NCI-H748 treated with DMSO at 0.1 percent for 48 hours (cell line): ENCODE results near the gene TREH.
"Not testable (repeated sequence)": the region's sequence is repeated elsewhere in the genome, so short reads cannot be mapped to it uniquely, and the experiment has no call there.

Experiments used
- DNase-seq: peaks from one replicate; lab custom pipeline; 2025; lab: John Stamatoyannopoulos, UW

TREH gene

GRCh38 chr11:118696673-118697226 lies 17.3 kb upstream of the TREH start:
- no peak for DNase-seq

DNA sequence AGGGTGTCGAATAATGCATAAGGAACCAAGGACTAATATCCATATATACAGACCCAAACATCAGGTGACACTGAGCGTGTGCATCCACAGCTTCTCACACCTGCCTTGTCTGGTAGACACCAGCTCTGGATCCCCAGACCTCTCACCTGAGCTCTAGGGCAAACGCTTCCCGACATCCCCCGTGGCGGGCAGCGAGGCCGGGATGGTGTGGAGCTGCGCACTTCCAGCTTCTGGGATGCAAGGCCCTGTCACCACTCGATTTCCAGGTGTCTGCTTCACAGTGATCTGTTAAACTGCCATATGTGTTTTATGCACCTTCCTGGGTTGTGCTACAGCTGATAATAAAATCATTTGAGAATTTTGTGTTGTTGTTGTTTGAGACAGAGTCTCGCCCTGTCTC lies 15.3 kb upstream of the TREH start:
- DNase-seq: no peak

GRCh38 chr11:118694185-118694584 lies 14.7 kb upstream of the TREH start:
- DNase-seq: no peak

DNA sequence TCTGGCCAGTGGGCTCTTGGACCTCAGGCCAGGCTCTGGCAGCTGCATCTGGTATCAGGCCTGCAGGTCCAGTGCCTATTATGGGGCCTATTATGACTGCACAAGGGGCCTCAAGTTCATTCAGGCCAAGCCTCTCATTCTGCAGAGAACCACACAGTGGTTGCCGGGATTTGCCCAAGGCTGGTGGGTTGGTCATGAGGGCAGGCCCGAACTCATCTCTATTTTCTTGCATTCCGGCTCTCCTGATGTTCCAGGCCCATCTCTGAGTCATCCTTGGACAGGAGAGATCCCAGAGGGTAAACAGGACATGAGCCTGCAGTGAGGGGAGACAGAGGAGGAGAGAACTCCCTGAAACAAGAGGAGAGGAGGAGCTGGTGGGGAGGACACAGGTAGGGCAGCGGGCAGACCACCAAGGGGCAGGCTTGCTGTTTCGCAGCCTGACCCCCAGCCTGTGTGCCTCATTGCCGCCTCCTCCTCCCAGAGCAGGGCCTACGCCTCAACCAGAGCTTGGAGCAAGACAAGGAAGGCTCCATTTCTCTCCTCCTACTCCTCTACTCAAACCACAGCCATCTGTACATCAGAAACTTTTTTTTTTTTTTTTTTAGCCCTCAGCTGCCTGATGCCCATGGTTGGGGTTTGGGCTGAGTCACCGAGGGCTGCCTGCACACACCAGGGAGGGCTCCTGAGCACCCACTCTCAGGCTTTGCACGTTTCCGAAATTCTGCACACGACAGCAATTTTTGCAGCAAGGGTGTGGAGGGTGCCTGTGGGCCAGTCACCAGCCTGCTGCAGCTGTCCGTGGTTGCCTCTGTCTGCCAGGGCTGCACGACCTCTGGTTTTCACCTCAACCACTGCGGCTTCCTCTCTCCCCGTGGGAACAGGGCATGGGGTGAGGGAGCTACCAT lies 12.7 kb upstream of the TREH start:
- no peak for DNase-seq

GRCh38 chr11:118690553-118691304 lies 11.3 kb upstream of the TREH start:
- DNase-seq: no peak

GRCh38 chr11:118689852-118690552 lies 10.6 kb upstream of the TREH start:
- DNase-seq: peak; percentile 53

DNA sequence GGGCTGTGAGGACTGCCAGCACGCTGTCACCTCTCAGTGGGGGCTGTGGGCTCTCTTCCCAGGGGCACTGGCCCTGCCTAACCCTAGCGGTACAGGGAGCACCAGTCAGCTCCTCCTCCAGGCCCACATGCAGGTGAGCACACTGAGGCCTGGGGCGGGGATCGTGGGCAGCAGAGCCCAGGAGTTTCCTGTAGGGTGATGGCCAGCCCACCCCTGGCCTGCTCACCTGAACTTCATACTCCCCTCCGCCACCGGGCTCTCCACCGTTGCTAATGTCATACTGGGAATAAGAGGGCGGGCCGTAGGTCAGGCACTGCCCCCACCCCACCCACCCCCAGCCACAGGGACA lies 10.0 kb upstream of the TREH start:
- DNase-seq: no peak

- DNase-seq: no peak
Observed at GRCh38 chr11:118688851-118689502, 9.5 kb upstream of the TREH start.

- DNase-seq: not testable (repeated sequence)
Observed at GRCh38 chr11:118688339-118688738, 8.9 kb upstream of the TREH start.

- no peak for DNase-seq
Observed at GRCh38 chr11:118687906-118688305, 8.5 kb upstream of the TREH start.

DNA sequence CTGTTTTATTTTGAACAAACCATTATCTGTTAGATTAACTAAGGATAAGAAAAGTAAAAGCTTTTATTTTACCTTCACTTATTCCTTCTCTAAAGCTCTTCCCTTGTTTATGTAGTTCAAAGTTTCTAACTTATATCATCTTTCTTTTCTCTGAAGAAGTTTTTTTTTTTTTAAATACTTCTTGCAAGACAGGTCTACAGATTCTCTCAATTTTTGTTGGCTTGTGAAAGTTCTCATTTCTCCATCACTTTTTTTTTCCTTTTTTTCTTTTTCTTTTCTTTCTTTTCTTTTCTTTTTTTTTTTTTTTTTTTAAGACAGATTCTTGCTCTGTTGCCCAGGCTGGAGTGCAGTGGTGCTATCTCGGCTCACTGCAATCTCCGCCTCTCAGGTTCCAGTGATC lies 4.7 kb upstream of the TREH start:
- no peak for DNase-seq

GRCh38 chr11:118682939-118683338 lies 3.5 kb upstream of the TREH start:
- DNase-seq: not testable (repeated sequence)

DNA sequence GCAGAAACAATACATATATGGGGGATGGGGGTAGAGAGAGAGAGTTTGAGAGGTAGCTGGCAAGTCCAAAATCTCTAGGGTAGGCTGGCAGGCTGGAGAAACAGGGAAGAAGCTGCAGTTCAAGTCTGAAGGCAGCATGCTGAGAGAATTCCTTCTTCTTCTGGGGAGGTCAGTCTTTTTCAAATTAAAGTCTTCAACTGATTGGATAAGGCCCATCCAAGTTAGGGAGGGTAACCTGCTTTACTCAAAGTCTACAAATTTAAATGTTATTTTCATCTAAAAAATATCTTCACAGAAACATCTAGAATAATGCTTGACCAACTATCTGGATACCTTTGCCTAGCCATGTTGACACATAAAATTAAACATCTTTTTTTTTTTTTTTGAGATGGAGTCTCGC lies 2.9 kb upstream of the TREH start:
- no peak for DNase-seq

DNA sequence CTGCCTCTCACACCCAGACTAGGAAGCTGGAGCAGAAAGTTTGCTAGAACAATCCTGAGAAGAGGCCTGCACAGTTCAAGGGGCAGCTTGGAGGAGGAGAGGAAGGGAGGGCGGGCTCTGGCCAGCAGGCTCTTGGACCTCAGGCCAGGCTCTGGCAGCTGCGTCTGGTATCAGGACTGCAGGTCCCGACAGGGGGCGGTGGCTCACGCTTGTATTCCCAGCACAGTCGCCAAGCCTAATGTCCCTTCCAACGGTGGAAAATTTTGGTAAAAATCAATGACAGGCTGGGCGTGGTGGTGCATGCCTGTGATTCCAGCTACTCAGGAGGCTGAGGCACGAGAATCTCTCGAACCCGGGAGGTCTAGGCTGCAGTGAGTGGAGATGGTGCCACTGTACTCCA lies 542 bp downstream of the TREH start:
- DNase-seq: not testable (repeated sequence)

DNA sequence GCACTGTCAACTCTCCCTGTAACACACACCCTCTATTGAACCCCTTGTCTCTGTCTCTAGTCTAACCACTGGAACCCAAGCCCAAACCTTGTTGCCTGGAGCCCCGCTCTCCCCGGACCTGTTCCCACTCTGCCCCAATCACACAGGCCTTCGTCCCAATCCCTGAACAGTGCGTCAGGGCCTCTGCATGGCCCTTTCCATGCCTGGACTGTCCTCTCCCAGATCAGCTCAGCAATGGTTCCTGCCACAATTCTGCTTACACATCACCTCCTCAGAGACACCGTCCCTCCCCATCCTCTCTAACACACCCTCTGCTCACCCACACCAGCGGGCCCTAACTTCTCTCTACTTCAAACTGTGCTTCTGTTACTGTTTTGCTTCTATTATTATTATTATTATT lies 1.5 kb downstream of the TREH start:
- DNase-seq: no peak

- no peak for DNase-seq
Observed at GRCh38 chr11:118674082-118674435, 5.4 kb downstream of the TREH start.

DNA sequence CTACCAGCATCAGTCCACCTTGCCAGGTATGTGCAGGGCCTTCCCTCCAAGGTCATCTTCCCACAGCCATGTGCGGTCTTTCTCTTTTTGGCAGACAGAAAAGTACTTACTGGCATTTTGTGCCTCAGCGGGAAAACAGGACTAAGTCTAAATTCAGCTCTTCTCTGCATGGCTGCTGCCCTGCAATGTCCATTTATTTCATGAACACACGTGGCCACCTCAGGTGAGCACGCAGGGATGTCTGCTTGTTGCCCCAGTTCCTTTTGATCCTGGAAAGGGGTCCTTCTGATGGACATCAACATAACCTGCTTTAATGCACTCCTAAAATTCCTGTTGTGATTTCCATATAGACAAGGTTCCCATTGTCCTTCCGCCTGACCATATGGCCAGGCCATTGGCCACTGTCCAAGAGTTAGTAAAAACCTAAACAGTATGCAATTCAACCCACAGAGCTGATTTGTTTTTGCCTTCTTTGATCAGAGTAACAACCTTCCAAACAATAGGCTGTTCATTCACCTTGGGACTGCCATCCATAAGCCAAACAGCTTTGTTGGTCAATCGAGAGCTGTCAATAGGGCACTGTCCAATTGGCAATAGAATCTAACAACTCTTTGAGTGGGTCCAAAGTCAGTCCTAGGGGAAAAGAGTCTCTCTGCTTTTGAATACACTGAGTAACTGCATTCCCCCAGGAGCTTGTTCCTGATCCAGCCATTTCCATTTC lies 5.9 kb downstream of the TREH start:
- DNase-seq: no peak

DNA sequence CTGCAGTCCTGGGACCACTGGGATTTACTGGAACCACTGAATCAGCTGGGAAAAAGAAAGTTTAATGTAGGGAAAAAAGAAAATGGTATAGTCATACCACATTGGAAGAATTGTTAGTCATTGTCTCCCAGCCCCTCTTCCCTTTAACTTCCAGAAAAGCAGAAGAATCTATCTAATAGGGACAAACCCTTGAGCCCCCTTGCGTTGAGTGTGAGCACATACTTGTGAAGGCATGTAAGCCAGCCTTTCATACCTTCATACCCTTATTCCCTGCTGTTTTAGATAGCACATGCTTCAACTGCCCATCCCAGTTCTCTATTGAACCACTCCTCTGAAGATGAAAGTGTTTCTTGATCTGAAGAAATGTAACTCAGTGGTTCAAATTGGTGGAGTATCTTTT lies 6.6 kb downstream of the TREH start:
- no peak for DNase-seq

DNA sequence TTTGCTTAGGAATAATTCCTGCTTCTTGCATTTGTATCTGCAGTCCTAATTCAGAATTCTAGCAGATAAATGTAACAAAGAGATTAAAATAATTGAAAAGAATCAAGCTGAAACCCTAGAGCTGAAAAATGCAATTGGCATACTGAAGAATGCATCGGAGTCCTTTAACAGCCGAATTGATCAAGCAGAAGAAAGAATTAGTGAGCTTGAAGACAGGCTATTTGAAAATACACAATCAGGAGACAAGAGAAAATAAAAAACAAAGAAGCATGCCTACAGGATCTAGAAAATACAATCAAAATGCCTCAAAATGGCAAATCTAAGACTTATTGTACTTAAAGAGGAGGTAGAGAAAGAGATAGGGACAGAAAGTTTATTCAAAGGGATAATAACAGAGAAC lies 8.2 kb downstream of the TREH start:
- no peak for DNase-seq

DNA sequence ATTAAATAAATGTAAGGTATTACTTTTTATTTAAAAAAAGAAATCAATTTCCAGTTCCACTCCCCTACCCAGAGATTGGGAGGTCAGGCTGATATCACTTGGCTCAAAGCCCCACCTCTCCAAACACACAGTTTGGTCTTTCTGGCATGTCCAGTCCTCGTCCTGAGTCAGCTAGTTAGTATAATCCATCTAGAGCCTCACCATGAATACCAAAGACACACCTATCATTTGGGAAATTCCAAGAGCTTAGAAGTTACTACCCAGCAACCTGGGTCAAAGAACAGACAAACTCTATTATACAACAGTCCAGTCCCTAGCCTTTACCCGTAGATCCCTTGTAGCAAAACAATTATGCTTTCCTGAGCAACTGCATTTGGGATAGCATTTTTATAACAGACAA lies 9.4 kb downstream of the TREH start:
- no peak for DNase-seq

- no peak for DNase-seq
Observed at GRCh38 chr11:118666371-118666770, 13.1 kb downstream of the TREH start.
